HG03432 (cell line): Measurements from ENCODE around the gene BICC1.
"Not testable (repeated sequence)": the region's sequence is repeated elsewhere in the genome, so short reads cannot be mapped to it uniquely, and the experiment has no call there.

Experiments
- ATAC-seq: cut with Tn5 transposase; IDR thresholded peaks from one replicate; pipeline ENCODE4 v1.9.1; 2021; ENCODE audit warnings: mild to moderate bottlenecking, moderate library complexity; ENCODE audit not compliant: unreplicated experiment

BICC1 gene

GRCh38 chr10:58840840-58841435 lies 328.3 kb downstream of the BICC1 start:
- ATAC-seq, result no peak

DNA sequence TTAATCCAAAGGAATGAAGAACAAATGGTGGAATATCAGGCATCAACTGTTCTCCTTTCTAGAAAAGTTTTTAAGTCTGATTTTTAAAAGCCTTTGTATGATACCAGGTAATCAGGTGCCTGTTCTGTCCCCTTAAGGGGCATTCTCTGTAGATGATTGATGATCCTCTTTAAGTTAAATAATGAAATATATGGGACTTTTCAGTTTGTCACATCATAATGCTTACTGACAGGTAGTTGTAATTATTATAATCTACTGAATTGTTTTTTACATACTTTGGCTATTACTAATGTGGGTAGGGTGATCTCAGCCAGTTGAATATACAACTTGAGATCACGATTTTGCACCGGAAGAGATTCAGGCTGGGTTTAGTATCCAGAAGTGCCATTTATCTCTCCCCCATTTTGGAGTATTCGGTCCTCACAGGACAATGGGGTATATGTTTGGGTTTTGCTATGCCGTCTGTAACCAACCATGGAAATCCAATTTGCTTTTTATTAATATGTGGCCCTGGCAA lies 330.2 kb downstream of the BICC1 start:
- no peak for ATAC-seq

- ATAC-seq, result no peak
Measured at GRCh38 chr10:58843760-58844159, 331.1 kb downstream of the BICC1 start.

DNA sequence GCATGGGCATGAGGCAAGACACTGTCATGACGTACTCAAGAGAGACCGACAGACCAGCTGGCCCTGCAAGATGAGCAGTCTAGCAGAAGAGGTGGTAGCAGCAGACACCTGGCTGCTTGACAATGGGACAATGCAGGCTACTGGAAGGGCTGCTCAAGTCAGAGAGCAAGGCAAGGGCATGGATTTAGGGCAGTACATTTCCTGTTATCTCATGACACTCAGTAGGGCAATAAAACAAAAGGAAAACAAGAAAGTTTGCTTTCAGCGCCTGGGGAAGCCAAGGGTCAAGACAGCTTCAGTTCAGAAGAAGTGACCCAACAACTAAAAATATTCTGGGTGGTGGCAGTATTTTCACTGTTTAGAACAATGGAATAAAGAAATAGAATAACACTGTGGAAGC lies 332.0 kb downstream of the BICC1 start:
- no peak for ATAC-seq

DNA sequence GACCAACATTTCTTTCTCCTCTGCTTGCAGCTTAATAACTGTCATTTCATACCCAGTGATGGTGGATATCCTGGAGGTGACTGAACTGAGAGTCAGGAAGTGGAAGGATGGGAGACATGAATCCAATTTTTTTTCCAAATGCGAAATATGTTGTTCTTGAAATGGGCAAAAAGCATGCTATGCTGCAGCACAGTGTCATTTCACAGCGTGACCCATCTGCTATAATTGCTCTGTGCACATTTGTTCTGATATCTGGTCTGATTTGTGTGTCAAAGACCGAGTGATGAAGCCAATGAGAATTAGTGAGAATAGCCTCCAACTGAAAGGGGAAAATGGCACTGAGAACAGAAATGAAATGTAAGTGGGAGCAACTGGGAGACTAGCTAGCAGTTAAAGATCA lies 334.2 kb downstream of the BICC1 start:
- ATAC-seq, result no peak

- ATAC-seq, result no peak
Measured at GRCh38 chr10:58851606-58852005, 338.9 kb downstream of the BICC1 start.

- no peak for ATAC-seq
Measured at GRCh38 chr10:58853668-58854067, 341.0 kb downstream of the BICC1 start.

- no peak for ATAC-seq
Measured at GRCh38 chr10:58854811-58855210, 342.1 kb downstream of the BICC1 start.

DNA sequence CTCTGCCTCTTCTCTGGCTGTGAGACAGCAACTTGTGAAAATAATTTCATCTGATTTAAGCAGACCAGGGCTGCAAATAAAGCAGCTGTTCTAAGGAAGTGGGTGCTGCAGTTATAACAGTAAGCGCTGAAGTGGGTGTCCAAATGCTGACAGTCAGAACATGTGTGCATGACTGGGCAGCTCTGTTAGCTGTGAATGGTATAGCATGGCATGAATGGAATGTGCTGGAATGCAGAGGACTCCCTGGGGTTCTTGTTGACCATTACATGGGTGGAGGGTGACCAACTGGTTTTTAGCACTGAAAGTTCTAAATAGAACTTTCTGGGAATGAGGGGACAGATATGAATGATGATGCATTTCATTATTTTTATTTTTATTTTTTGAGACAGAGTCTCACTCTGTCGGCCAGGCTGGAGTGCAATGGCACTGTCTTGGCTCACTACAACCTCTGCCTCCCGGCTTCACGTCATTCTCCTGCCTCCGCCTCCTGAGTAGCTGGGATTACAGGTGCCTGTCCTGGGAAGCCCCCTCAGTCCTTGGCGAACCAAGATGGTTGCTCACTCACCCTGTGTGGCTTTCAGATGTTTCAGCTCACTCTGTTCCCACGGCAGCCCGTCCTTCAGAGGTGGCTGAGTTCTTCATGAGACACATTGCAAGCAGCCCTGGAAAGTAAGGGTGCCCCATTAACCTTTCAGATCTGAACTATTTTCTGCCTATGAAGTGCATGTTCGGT lies 344.0 kb downstream of the BICC1 start:
- ATAC-seq, result no peak

GRCh38 chr10:58857251-58857805 lies 344.7 kb downstream of the BICC1 start:
- no peak for ATAC-seq

GRCh38 chr10:58858123-58858522 lies 345.5 kb downstream of the BICC1 start:
- ATAC-seq, result not testable (repeated sequence)

GRCh38 chr10:58859526-58859925 lies 346.9 kb downstream of the BICC1 start:
- no peak for ATAC-seq

DNA sequence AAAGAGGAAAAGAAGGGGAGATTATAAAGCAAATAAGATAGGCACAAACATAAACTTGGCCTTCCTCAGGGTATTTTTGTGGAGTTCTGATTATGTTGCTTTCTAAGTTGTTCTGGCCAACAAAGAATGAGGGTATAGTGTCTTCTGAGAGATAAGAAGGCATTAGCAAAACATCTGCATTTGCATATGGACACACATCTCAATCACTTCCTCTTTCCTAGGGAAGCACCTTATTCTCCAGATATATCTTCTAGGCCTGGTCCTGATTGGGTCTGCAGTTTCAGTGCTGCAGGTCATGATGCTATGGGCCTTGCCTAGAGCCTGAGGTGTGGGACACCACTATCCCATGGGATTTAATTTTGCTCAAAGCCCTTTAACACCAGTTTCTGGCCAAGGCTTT lies 355.0 kb downstream of the BICC1 start:
- peak; percentile 74 for ATAC-seq

DNA sequence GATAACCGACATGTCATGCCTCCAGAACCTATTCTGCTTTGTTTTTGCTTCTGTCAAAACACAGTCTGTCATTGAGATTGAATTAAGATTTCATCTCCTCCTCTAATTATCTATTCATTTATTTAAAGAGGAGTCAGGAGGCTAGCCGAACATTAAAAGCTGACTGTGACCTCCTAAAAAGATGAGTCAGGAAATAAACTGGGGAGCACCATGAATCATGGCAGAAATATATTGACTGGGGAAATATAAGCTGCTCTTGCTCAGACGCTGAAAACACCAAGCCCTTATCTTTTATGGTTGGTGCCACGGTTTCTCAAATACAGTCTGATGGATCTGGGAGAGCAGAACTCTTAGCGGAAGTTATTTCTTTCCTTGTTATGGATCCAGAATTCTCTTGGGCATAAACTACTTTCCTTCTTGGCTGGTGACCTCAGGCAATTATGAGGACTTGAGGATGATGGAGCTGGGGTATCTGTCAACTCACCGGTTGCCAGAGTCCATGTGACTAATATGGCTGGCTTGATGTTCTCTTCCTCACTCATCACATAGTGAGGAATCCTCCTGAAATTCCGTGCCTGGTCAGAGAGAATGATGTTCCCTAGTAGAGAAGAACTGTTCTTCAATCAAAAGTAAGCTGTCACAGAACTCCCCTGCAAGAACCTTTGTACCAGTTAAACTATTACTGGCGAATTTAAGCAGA lies 356.2 kb downstream of the BICC1 start:
- ATAC-seq, result no peak

DNA sequence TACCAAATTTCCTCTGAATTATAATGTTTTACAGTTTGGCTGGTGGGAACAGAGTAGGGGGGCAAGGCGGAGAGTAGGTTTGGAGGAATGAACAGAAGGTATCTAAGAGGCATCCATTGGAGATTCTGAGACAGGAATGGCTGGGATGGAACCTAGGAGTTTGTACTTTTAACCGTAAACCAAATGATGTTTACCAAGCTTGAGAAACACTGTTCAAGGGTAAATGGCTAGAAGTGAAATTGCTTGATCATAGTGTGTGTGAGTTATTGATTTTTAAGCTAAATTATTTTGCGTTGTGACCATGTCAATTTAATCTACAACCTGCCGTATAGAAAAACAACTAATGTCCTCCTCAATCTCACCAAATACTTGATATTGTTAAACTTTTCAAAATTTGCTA lies 357.4 kb downstream of the BICC1 start:
- no peak for ATAC-seq

- no peak for ATAC-seq
Measured at GRCh38 chr10:58873161-58873560, 360.5 kb downstream of the BICC1 start.
